IPS-15b (cell line): ENCODE measurements around the gene PPP1R14C.
"Not testable (repeated sequence)": the region's sequence is repeated elsewhere in the genome, so short reads cannot be mapped to it uniquely, and the experiment has no call there.

ENCODE experiments used
- H3K27me3 ChIP-seq: one replicate; pipeline ENCODE4 v1.6.1; 2013; ENCODE audit warnings: low read length; ENCODE audit not compliant: control insufficient read depth, insufficient read depth
- H3K36me3 ChIP-seq: one replicate; pipeline ENCODE4 v1.6.1; 2013; ENCODE audit warnings: low read length; ENCODE audit not compliant: control insufficient read depth, insufficient read depth
- H3K4me1 ChIP-seq: one replicate; pipeline ENCODE4 v1.6.1; 2013; ENCODE audit warnings: mild to moderate bottlenecking, low read length; ENCODE audit not compliant: control insufficient read depth, insufficient read depth
- H3K4me3 ChIP-seq: one replicate; pipeline ENCODE4 v1.5.1; 2013; ENCODE audit warnings: low read depth, low read length
- H3K9ac ChIP-seq: one replicate; pipeline ENCODE4 v1.6.1; 2013; ENCODE audit warnings: low read depth, mild to moderate bottlenecking, low read length
- H3K9me3 ChIP-seq: one replicate; pipeline ENCODE4 v1.6.1; 2013; ENCODE audit warnings: mild to moderate bottlenecking, low read length; ENCODE audit not compliant: control insufficient read depth, insufficient read depth

Gene PPP1R14C

GRCh38 chr6:150184850-150185731 lies 42.2 kb downstream of the PPP1R14C start:
- Histone ChIP-seq H3K27me3 (no peaks in the 10 kb centered on the region), H3K9me3 (no peaks in the 10 kb centered on the region), H3K36me3 (no peaks in the 10 kb centered on the region), H3K9ac (no peak overlapping the region), H3K4me1 (no peaks in the 10 kb centered on the region), H3K4me3 (no peak overlapping the region)

- no peak overlapping the region for H3K4me3 ChIP-seq
- H3K4me1 ChIP-seq, result no peaks in the 10 kb centered on the region
- no peak overlapping the region for H3K9ac ChIP-seq
- no peaks in the 10 kb centered on the region for H3K36me3 ChIP-seq
- H3K9me3 ChIP-seq, result no peaks in the 10 kb centered on the region
- no peaks in the 10 kb centered on the region for H3K27me3 ChIP-seq
Measured at GRCh38 chr6:150185732-150186117, 42.9 kb downstream of the PPP1R14C start.

- no peak overlapping the region for H3K9ac ChIP-seq
- no peaks in the 10 kb centered on the region for H3K27me3 ChIP-seq
- no peak overlapping the region for H3K4me3 ChIP-seq
- H3K4me1 ChIP-seq, result no peaks in the 10 kb centered on the region
- H3K9me3 ChIP-seq, result no peaks in the 10 kb centered on the region
- no peaks in the 10 kb centered on the region for H3K36me3 ChIP-seq
Measured at GRCh38 chr6:150186129-150186898, 43.5 kb downstream of the PPP1R14C start.

- H3K9me3 ChIP-seq, H3K36me3 ChIP-seq, H3K4me1 ChIP-seq, H3K4me3 ChIP-seq, H3K9ac ChIP-seq, H3K27me3 ChIP-seq: not testable (repeated sequence)
Measured at GRCh38 chr6:150187433-150187832, 44.6 kb downstream of the PPP1R14C start.

- no peaks in the 10 kb centered on the region for H3K27me3 ChIP-seq
- H3K36me3 ChIP-seq, result no peaks in the 10 kb centered on the region
- H3K4me3 ChIP-seq, result no peak overlapping the region
- no peaks in the 10 kb centered on the region for H3K4me1 ChIP-seq
- H3K9ac ChIP-seq, result no peak overlapping the region
- H3K9me3 ChIP-seq, result peaks cover 3% of the 10 kb centered on the region
Measured at GRCh38 chr6:150189122-150189521, 46.3 kb downstream of the PPP1R14C start.

GRCh38 chr6:150191809-150192208 lies 49.0 kb downstream of the PPP1R14C start:
- Histone ChIP-seq H3K4me3 (no peak overlapping the region), H3K9ac (no peak overlapping the region), H3K27me3 (no peaks in the 10 kb centered on the region), H3K4me1 (no peaks in the 10 kb centered on the region), H3K9me3 (peaks cover 3% of the 10 kb centered on the region), H3K36me3 (no peaks in the 10 kb centered on the region)

- H3K36me3 ChIP-seq, result no peaks in the 10 kb centered on the region
- H3K9me3 ChIP-seq, result peaks cover 3% of the 10 kb centered on the region
- H3K9ac ChIP-seq, result no peak overlapping the region
- H3K4me3 ChIP-seq, result no peak overlapping the region
- H3K4me1 ChIP-seq, result no peaks in the 10 kb centered on the region
- H3K27me3 ChIP-seq, result no peaks in the 10 kb centered on the region
Measured at GRCh38 chr6:150194195-150194594, 51.4 kb downstream of the PPP1R14C start.

GRCh38 chr6:150195996-150196417 lies 53.2 kb downstream of the PPP1R14C start:
- Histone ChIP-seq H3K9ac (no peak overlapping the region), H3K4me3 (no peak overlapping the region), H3K4me1 (no peaks in the 10 kb centered on the region), H3K36me3 (no peaks in the 10 kb centered on the region), H3K9me3 (peaks cover 3% of the 10 kb centered on the region), H3K27me3 (no peaks in the 10 kb centered on the region)

GRCh38 chr6:150196942-150197745 lies 54.3 kb downstream of the PPP1R14C start:
- no peak overlapping the region for H3K4me3 ChIP-seq
- no peaks in the 10 kb centered on the region for H3K4me1 ChIP-seq
- no peaks in the 10 kb centered on the region for H3K36me3 ChIP-seq
- no peak overlapping the region for H3K9ac ChIP-seq
- no peaks in the 10 kb centered on the region for H3K27me3 ChIP-seq
- H3K9me3 ChIP-seq, result peaks cover 3% of the 10 kb centered on the region

GRCh38 chr6:150198532-150198931 lies 55.7 kb downstream of the PPP1R14C start:
- Histone ChIP-seq H3K4me1 (no peaks in the 10 kb centered on the region), H3K4me3 (no peak overlapping the region), H3K9me3 (no peaks in the 10 kb centered on the region), H3K36me3 (no peaks in the 10 kb centered on the region), H3K27me3 (no peaks in the 10 kb centered on the region), H3K9ac (no peak overlapping the region)

- Histone ChIP-seq H3K9ac (no peak overlapping the region), H3K4me3 (no peak overlapping the region), H3K36me3 (no peaks in the 10 kb centered on the region), H3K27me3 (no peaks in the 10 kb centered on the region), H3K9me3 (no peaks in the 10 kb centered on the region), H3K4me1 (no peaks in the 10 kb centered on the region)
Measured at GRCh38 chr6:150199241-150199640, 56.4 kb downstream of the PPP1R14C start.
